ENCODE data around the gene OR6K2. TPM values are rescaled to one million over a fixed set of nuclear protein-coding genes. Genes with fewer than 3 reads are reported as not detected.
"Not testable (repeated sequence)": the region's sequence is repeated elsewhere in the genome, so short reads cannot be mapped to it uniquely, and the experiment has no call there.

The OR6K2 gene
- total RNA-seq, 2 experiments from 2014 or later: not detected

DNA sequence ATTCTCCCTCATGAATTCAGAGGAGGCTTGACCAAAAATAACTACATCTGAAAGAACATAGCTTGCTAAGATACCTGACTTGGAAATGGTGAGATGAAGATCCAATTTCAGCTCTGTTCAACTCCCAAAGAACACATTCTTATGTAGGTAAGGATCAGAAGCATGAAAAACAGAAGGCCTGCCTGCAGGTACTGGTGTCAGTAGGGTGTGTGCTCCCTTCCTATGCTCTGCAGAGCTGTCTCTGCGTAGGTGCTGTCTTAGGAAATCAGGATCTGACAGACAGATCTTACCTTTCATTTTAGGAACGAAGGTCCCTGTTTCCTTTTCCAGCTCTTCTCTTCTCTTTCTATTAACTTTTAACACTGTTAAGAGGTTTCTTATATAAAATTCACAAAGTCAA is 5.6 kb upstream of the OR6K2 start:
- Mint-ChIP-seq H3K4me1 (ENCODE audit: low read depth) (no peaks in the 10 kb centered on the region), H3K27ac (no peak overlapping the region), H3K9me3 (ENCODE audit: insufficient read depth) (no peaks in the 10 kb centered on the region), H3K27me3 (ENCODE audit: low read depth) (peaks cover 6% of the 10 kb centered on the region), H3K36me3 (ENCODE audit: low read depth) (no peaks in the 10 kb centered on the region), H3K4me3 (no peak overlapping the region)
- ChIA-PET POLR2A (no interaction called here), CTCF (no interaction called here)
- no peak for DNase-seq
- no peak for ATAC-seq

DNA sequence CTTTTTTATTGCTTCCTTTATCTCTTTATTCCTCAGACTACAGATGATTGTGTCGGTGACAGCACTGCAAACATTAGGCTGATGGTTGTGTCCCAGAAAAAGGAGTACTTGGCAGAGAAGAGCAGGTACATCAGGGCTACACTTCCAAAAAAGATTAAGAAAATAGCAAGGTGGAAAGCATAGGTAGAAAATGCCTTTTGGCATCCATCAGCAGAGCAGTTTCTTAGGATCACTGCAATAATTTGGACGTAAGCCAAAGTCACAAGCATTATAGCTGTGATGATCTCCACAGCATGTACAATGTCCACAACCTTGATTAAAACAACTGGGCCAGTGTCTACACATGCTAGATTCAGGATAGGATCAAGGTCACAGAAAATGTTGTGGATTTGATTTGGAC is 5.9 kb downstream of the OR6K2 start:
- POLR2A ChIA-PET: no interaction called here
- no peaks in the 10 kb centered on the region for H3K4me1 Mint-ChIP-seq (ENCODE audit: low read depth)
- CTCF ChIA-PET: no interaction called here
- H3K9me3 Mint-ChIP-seq (ENCODE audit: insufficient read depth): no peaks in the 10 kb centered on the region
- DNase-seq (no peak), ATAC-seq (no peak)
- H3K27me3 Mint-ChIP-seq (ENCODE audit: low read depth): peaks cover 7% of the 10 kb centered on the region
- H3K27ac Mint-ChIP-seq: no peak overlapping the region
- no peaks in the 10 kb centered on the region for H3K36me3 Mint-ChIP-seq (ENCODE audit: low read depth)
- H3K4me3 Mint-ChIP-seq: no peak overlapping the region

DNA sequence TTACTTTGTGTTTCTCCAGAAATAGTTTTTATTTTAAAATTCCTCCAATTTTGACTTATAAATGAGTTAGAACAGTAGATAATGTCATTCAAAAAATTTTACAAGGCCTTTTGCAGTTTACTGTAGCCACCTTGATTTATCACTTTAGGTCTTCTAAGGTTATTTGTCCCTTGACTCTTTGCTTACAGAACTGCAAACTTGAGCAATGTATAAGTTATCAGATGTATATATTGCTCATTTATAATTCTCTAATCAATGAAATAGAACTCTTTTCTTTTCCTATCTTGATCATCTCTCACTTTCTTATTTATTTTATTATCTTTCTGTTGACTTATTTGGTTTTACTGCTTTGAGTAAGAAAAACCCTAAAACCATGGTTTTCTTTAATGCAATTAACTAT is 8.1 kb downstream of the OR6K2 start:
- ATAC-seq (no peak), DNase-seq (no peak)
- CTCF ChIA-PET: no interaction called here
- Mint-ChIP-seq H3K4me3 (no peak overlapping the region), H3K4me1 (ENCODE audit: low read depth) (no peaks in the 10 kb centered on the region), H3K36me3 (ENCODE audit: low read depth) (no peaks in the 10 kb centered on the region), H3K9me3 (ENCODE audit: insufficient read depth) (no peaks in the 10 kb centered on the region), H3K27ac (no peak overlapping the region), H3K27me3 (ENCODE audit: low read depth) (peaks cover 10% of the 10 kb centered on the region)
- POLR2A ChIA-PET: no interaction called here

DNA sequence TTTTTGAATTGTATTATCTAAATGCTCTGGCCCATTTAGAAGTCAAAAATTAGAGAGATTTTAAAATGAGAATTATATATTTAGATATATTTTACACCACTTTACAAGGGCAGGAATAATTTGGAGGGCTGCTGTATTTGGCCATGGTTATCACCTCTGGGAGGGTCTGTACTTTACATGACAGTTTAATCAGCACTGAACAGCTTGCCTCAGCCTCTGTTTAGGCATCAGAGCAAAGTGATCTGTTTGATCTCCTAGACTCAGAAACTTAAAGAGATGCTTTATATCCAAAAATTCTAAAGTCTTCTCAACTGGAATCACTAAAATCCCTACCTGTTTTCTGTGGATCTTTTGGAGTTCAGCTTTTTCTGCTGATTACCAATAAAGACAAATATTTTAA is 8.5 kb downstream of the OR6K2 start:
- Mint-ChIP-seq H3K4me1 (ENCODE audit: low read depth) (no peaks in the 10 kb centered on the region), H3K27ac (no peak overlapping the region), H3K9me3 (ENCODE audit: insufficient read depth) (no peaks in the 10 kb centered on the region), H3K4me3 (no peak overlapping the region), H3K36me3 (ENCODE audit: low read depth) (no peaks in the 10 kb centered on the region), H3K27me3 (ENCODE audit: low read depth) (peaks cover 10% of the 10 kb centered on the region)
- DNase-seq (no peak), ATAC-seq (no peak)
- POLR2A ChIA-PET: no interaction called here
- CTCF ChIA-PET: no interaction called here

DNA sequence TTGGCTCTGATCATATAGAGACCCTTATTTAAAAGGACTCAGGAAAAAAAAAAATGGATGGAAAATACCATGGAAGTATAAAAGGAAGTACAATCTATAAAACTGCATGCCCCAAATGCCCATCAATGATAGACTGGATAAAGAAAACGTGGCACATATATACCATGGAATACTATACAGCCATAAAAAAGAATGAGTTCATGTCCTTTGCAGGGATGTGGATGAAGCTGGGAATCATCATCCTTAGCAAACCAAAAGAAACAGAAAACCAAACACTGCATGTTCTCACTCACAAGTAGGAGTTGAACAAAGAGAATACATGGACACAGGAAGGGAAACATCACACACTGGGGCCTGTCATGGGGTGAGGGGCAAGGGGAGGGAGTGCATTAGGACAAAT is 9.3 kb downstream of the OR6K2 start:
- H3K27ac Mint-ChIP-seq, POLR2A ChIA-PET, ATAC-seq: not testable (repeated sequence)

DNA sequence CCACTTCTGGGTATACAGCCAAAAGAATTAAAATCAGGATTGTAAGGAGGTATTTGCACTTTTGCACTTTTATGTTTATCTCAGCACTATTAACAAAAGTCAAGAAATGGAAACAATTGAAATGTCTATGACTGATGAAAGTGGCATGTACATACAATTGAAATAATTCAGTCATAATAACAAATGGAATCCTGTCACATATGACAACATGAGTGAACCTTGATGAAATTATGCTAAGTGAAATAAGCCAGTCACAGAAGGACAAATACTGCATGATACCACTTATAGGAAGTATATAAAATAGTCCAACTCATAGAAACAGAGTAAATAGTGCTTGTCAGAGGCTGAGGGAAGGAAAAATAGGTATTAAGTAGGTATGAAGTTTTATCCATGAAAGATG is 10.6 kb downstream of the OR6K2 start:
- DNase-seq: no peak
- Mint-ChIP-seq H3K4me1 (ENCODE audit: low read depth) (no peaks in the 10 kb centered on the region), H3K4me3 (no peak overlapping the region), H3K36me3 (ENCODE audit: low read depth) (no peaks in the 10 kb centered on the region), H3K9me3 (ENCODE audit: insufficient read depth) (no peaks in the 10 kb centered on the region), H3K27me3 (ENCODE audit: low read depth) (peaks cover 10% of the 10 kb centered on the region), H3K27ac (no peak overlapping the region)
- ChIA-PET CTCF (no interaction called here), POLR2A (no interaction called here)
- ATAC-seq: no peak

More for the DNA sequence above, 9.3 kb downstream of the OR6K2 start:
- H3K9me3 Mint-ChIP-seq (ENCODE audit: insufficient read depth); H3K36me3 Mint-ChIP-seq (ENCODE audit: low read depth); H3K27me3 Mint-ChIP-seq (ENCODE audit: low read depth); H3K4me1 Mint-ChIP-seq (ENCODE audit: low read depth); H3K4me3 Mint-ChIP-seq; DNase-seq; CTCF ChIA-PET: not testable (repeated sequence)

DNA sequence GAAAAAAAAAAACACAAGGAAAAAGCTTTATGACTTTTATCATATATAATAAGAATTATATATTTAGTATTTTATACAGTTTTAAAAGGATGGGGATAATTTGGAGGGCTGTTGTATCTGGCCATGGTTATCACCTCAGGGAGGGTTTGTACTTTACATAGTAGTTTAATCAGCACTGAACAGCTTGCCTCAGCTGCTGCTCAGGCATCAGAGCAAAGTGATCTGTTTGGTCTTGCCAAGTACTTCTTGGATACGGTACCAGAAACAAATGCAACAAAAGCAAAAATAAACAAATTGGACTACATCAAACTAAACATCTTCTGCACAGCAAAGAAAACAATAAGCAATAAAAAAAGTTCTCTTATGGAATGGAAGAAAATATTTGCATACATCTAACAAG is 11.3 kb downstream of the OR6K2 start:
- Mint-ChIP-seq H3K27me3 (ENCODE audit: low read depth) (peaks cover 13% of the 10 kb centered on the region), H3K4me1 (ENCODE audit: low read depth) (no peaks in the 10 kb centered on the region), H3K9me3 (ENCODE audit: insufficient read depth) (no peaks in the 10 kb centered on the region), H3K36me3 (ENCODE audit: low read depth) (no peaks in the 10 kb centered on the region), H3K4me3 (no peak overlapping the region), H3K27ac (no peak overlapping the region)
- ATAC-seq (no peak), DNase-seq (no peak)
- POLR2A ChIA-PET: no interaction called here
- CTCF ChIA-PET: no interaction called here

DNA sequence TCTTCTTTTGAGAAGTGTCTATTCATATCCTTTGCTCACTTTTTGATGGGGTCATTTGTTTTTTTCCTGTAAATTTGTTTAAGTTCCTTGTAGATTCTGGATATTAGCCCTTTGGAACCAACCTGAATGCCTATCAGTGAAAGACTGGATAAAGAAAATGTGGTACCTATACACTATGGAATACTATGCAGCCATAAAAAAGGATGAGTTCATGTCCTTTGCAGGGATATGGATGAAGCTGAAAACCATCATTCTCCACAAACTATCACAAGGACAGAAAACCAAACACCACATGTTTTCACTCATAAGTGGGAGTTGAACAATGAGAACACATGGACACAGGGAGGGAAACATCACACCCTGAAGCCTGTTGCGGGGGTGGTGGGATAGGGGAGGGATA is 12.1 kb downstream of the OR6K2 start:
- H3K4me3 Mint-ChIP-seq; H3K4me1 Mint-ChIP-seq (ENCODE audit: low read depth); POLR2A ChIA-PET; H3K36me3 Mint-ChIP-seq (ENCODE audit: low read depth); H3K9me3 Mint-ChIP-seq (ENCODE audit: insufficient read depth); H3K27ac Mint-ChIP-seq; CTCF ChIA-PET; ATAC-seq; DNase-seq: not testable (repeated sequence)
- peaks cover 13% of the 10 kb centered on the region for H3K27me3 Mint-ChIP-seq (ENCODE audit: low read depth)

DNA sequence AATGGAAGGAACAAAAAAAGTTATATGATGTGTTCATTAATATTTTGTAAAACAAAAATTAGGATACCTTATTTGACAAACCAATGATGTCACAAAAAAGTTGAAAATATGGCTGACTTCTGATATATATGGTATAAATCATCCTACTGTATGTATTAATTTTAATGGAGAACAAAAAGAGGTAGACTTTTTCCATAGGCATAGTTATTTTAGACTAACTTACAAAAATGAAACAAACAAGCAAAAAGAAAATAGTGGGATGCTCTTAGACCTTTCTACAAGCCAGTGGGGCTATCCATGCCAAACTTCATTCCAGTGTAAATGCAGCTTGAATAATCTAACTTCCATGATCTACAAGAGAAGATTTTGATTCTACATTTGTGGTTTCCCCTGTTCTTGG is 13.4 kb downstream of the OR6K2 start:
- no peaks in the 10 kb centered on the region for H3K36me3 Mint-ChIP-seq (ENCODE audit: low read depth)
- no peaks in the 10 kb centered on the region for H3K4me1 Mint-ChIP-seq (ENCODE audit: low read depth)
- no peak overlapping the region for H3K4me3 Mint-ChIP-seq
- peaks cover 15% of the 10 kb centered on the region for H3K27me3 Mint-ChIP-seq (ENCODE audit: low read depth)
- POLR2A ChIA-PET: no interaction called here
- DNase-seq: no peak
- CTCF ChIA-PET: no interaction called here
- H3K9me3 Mint-ChIP-seq (ENCODE audit: insufficient read depth): no peaks in the 10 kb centered on the region
- no peak for ATAC-seq
- H3K27ac Mint-ChIP-seq: no peak overlapping the region

DNA sequence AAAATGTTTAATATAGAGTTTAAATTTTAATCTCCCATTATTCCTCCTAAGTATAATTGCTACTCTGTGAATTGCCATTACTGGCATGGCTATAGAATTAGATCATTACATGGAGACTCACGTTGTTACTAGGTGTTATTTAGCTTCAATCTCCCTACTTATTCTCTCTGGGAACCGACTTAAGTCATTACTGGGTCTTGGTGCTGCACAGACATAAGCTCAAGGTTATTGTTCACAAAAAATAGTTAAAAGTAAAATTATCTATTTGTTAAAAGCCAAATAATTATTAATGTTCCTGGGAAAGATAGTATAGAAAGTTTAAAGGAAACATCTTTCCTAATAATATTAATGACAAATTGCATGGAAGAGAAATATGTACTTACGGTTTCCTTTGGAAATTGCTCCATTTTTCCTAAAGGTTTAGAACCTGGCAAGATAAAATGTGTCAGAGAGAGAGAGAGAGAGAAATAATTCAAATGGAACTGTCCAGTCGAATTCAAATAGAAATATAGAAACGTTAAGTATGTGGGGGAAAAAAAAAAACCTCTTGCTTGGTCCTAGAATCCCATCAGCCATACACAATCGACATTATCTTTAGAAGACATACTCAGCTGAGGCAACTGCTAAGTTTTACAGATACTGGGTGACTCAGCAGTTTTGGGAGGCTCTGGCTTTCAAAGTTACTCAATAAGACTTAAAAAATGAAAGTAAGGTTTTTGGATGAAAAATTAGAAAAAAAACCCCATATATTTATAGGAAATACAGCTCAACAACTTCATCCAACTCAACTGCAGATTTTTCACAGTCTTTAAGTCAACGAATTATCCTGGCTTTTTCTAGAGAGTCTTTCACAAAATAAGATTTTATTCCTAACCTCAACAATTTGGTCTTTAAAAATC is 14.1 kb downstream of the OR6K2 start, which contains the start of gene SPTA1:
TSS of gene SPTA1 (minus strand) at position 605 of the 899 bp plus-strand sequence. CDS start at position 407, 198 bp downstream.
- H3K36me3 Mint-ChIP-seq (ENCODE audit: low read depth): no peaks in the 10 kb centered on the region
- no peak for DNase-seq
- peaks cover 17% of the 10 kb centered on the region for H3K27me3 Mint-ChIP-seq (ENCODE audit: low read depth)
- ChIA-PET CTCF (interaction anchor here (1.3 kb wide), 1 partner anchor 9 kb away, joined by 3 read pairs; no protein-coding TSS in a partner anchor), POLR2A (no interaction called here)
- no peaks in the 10 kb centered on the region for H3K4me1 Mint-ChIP-seq (ENCODE audit: low read depth)
- ATAC-seq: no peak
- H3K4me3 Mint-ChIP-seq: no peak within 1 kb of the TSS
- H3K9me3 Mint-ChIP-seq (ENCODE audit: insufficient read depth): no peaks in the 10 kb centered on the region
- H3K27ac Mint-ChIP-seq: no peak within 1 kb of the TSS

DNA sequence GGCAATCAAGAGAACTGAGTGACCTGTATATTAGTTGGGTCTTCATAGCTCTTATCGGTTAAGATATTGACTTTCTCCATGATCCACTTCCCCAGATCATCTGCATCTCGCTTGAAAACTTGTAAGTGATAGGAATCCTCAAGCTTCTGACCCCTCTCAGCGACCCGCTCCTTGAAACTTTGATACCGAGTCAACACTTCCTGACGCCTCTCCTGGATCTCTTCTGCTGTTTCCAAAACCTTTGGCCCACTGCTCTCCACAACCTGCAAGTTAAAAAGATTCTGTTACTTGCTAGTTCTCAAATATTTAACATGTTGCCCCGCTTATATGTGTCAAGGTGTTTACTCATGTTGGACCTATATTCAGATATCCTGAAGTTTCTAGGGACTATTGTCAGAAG is 15.4 kb downstream of the OR6K2 start:
- Mint-ChIP-seq H3K27ac (no peak overlapping the region), H3K9me3 (ENCODE audit: insufficient read depth) (no peaks in the 10 kb centered on the region), H3K36me3 (ENCODE audit: low read depth) (no peaks in the 10 kb centered on the region), H3K27me3 (ENCODE audit: low read depth) (peaks cover 17% of the 10 kb centered on the region), H3K4me3 (no peak overlapping the region), H3K4me1 (ENCODE audit: low read depth) (no peaks in the 10 kb centered on the region)
- ATAC-seq (no peak), DNase-seq (no peak)
- ChIA-PET POLR2A (no interaction called here), CTCF (interaction anchor here (1.3 kb wide), 1 partner anchor 11 kb away, joined by 3 read pairs; no protein-coding TSS in a partner anchor)

DNA sequence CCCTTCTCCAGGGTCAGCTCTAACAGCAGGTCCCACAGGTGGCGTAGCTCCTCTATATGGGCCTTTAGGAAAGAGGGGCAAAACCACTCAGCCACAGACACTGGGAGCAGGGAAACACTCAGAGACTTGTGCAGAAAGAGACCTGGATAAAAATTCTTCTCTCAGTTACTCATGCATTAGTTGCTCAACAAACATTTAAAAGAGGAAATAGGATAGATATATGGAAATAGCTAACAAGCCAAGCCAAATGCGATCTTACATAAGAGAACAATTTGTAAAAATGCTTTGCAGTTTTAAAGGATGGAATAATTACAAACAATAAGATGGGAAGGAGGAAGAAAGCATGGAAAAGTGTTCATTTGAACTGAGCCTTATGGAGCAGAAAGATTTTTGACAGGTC is 18.8 kb downstream of the OR6K2 start:
- no peaks in the 10 kb centered on the region for H3K4me1 Mint-ChIP-seq (ENCODE audit: low read depth)

DNA sequence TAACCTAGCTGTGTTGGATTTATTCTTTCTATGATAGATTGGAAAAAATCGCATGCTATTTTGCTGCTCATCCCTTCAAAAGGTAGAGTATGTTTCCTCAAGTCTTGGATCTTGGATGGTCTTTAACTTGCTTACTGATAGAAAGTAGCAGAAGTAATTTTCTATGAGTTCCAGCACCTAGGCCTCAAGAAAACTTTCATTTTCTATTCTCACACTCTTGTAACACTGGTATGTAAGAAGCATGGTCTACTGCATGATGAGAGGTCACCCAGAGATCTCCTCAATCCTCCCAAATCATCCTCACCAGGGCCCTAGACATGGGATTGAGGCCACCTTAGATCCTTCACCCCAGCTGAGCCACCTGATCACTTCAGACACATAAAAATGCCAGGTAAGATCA is 21.2 kb downstream of the OR6K2 start:
- Mint-ChIP-seq H3K27ac (no peak overlapping the region), H3K4me1 (ENCODE audit: low read depth) (no peaks in the 10 kb centered on the region), H3K27me3 (ENCODE audit: low read depth) (peaks cover 8% of the 10 kb centered on the region), H3K4me3 (no peak overlapping the region), H3K9me3 (ENCODE audit: insufficient read depth) (no peaks in the 10 kb centered on the region), H3K36me3 (ENCODE audit: low read depth) (no peaks in the 10 kb centered on the region)
- POLR2A ChIA-PET: no interaction called here
- DNase-seq: no peak
- CTCF ChIA-PET: no interaction called here
- no peak for ATAC-seq

More for the DNA sequence above, 18.8 kb downstream of the OR6K2 start:
- H3K27me3 Mint-ChIP-seq (ENCODE audit: low read depth): peaks cover 12% of the 10 kb centered on the region
- ATAC-seq: no peak
- POLR2A ChIA-PET: no interaction called here
- H3K4me3 Mint-ChIP-seq: no peak overlapping the region
- H3K36me3 Mint-ChIP-seq (ENCODE audit: low read depth): no peaks in the 10 kb centered on the region
- H3K27ac Mint-ChIP-seq: no peak overlapping the region
- CTCF ChIA-PET: no interaction called here
- H3K9me3 Mint-ChIP-seq (ENCODE audit: insufficient read depth): no peaks in the 10 kb centered on the region
- DNase-seq: no peak

All from activated CD8-positive, alpha-beta T cell treated with anti-CD3 and anti-CD28 coated beads, Interleukin-2, amount 10 ng/mL, durations not matched to agents 7 days and 5 days (primary cell).